Measurements from ENCODE around the gene GBE1.
A peak's percentile ranks its signal among the peaks of the same experiment; 100 is the strongest.
"Not testable (repeated sequence)": the region's sequence is repeated elsewhere in the genome, so short reads cannot be mapped to it uniquely, and the experiment has no call there.

The GBE1 gene

GRCh38 chr3:81749265-81749664, 12.2 kb downstream of the GBE1 start:
- DNase-seq (ENCODE audit: low read depth): no peak
- no peak overlapping the region for H3K4me3 ChIP-seq (ENCODE audit: low read depth, low read length)
- TF ChIP-seq CTCF (IDR thresholded peaks at IDR 0.05; ENCODE audit: low read depth, low read length): no peak
- no peak for TF ChIP-seq MYC (IDR thresholded peaks at IDR 0.05; ENCODE audit: low read depth, low read length)
- TF ChIP-seq POLR2A (IDR thresholded peaks at IDR 0.05; ENCODE audit: extremely low read depth, insufficient read length): no peak
- no peak for TF ChIP-seq MAX (IDR thresholded peaks at IDR 0.05; ENCODE audit: low read depth, low read length)

- not testable (repeated sequence) for H3K4me3 ChIP-seq (ENCODE audit: low read depth, low read length); DNase-seq (ENCODE audit: low read depth)
These were observed 14.2 kb downstream of the GBE1 start for GRCh38 chr3:81747280-81747679.

GRCh38 chr3:81744366-81744765, 17.1 kb downstream of the GBE1 start:
- no peak overlapping the region for H3K4me3 ChIP-seq (ENCODE audit: low read depth, low read length)
- TF ChIP-seq POLR2A (IDR thresholded peaks at IDR 0.05; ENCODE audit: extremely low read depth, insufficient read length): no peak
- TF ChIP-seq CTCF (IDR thresholded peaks at IDR 0.05; ENCODE audit: low read depth, low read length): no peak
- no peak for TF ChIP-seq MAX (IDR thresholded peaks at IDR 0.05; ENCODE audit: low read depth, low read length)
- no peak for TF ChIP-seq MYC (IDR thresholded peaks at IDR 0.05; ENCODE audit: low read depth, low read length)
- DNase-seq (ENCODE audit: low read depth): peak; percentile 49

- DNase-seq (ENCODE audit: low read depth): peak; percentile 66
- TF ChIP-seq MAX (IDR thresholded peaks at IDR 0.05; ENCODE audit: low read depth, low read length) (no peak), POLR2A (IDR thresholded peaks at IDR 0.05; ENCODE audit: extremely low read depth, insufficient read length) (no peak), CTCF (IDR thresholded peaks at IDR 0.05; ENCODE audit: low read depth, low read length) (no peak), MYC (IDR thresholded peaks at IDR 0.05; ENCODE audit: low read depth, low read length) (no peak)
- no peak overlapping the region for H3K4me3 ChIP-seq (ENCODE audit: low read depth, low read length)
These were observed 18.1 kb downstream of the GBE1 start for GRCh38 chr3:81743096-81744025.

GRCh38 chr3:81742581-81742980, 18.9 kb downstream of the GBE1 start:
- DNase-seq (ENCODE audit: low read depth): no peak
- H3K4me3 ChIP-seq (ENCODE audit: low read depth, low read length): no peak overlapping the region
- no peak for TF ChIP-seq POLR2A (IDR thresholded peaks at IDR 0.05; ENCODE audit: extremely low read depth, insufficient read length)
- TF ChIP-seq MYC (IDR thresholded peaks at IDR 0.05; ENCODE audit: low read depth, low read length): no peak
- no peak for TF ChIP-seq CTCF (IDR thresholded peaks at IDR 0.05; ENCODE audit: low read depth, low read length)
- no peak for TF ChIP-seq MAX (IDR thresholded peaks at IDR 0.05; ENCODE audit: low read depth, low read length)

- DNase-seq (ENCODE audit: low read depth): no peak
- H3K4me3 ChIP-seq (ENCODE audit: low read depth, low read length): no peak overlapping the region
- no peak for TF ChIP-seq MYC (IDR thresholded peaks at IDR 0.05; ENCODE audit: low read depth, low read length)
- TF ChIP-seq MAX (IDR thresholded peaks at IDR 0.05; ENCODE audit: low read depth, low read length): no peak
- TF ChIP-seq CTCF (IDR thresholded peaks at IDR 0.05; ENCODE audit: low read depth, low read length): no peak
- TF ChIP-seq POLR2A (IDR thresholded peaks at IDR 0.05; ENCODE audit: extremely low read depth, insufficient read length): no peak
These were observed 20.2 kb downstream of the GBE1 start for GRCh38 chr3:81741216-81741615.

All from NB4 (cell line).